ENCODE results near the gene RFTN1.
"Not testable (repeated sequence)": the region's sequence is repeated elsewhere in the genome, so short reads cannot be mapped to it uniquely, and the experiment has no call there.

The RFTN1 gene

GRCh38 chr3:16318176-16318575 lies 195.3 kb downstream of the RFTN1 start:
- no peak for DNase-seq

- no peak for DNase-seq
These were observed 195.9 kb downstream of the RFTN1 start for GRCh38 chr3:16317561-16317945.

- DNase-seq, result no peak
These were observed 196.5 kb downstream of the RFTN1 start for GRCh38 chr3:16316847-16317560.

GRCh38 chr3:16316396-16316795 lies 197.1 kb downstream of the RFTN1 start:
- no peak for DNase-seq

GRCh38 chr3:16315623-16316022 lies 197.9 kb downstream of the RFTN1 start:
- DNase-seq, result no peak

GRCh38 chr3:16313886-16314645 lies 199.4 kb downstream of the RFTN1 start:
- DNase-seq, result no peak

GRCh38 chr3:16311960-16312451 lies 201.5 kb downstream of the RFTN1 start:
- DNase-seq, result peak; percentile 78

- not testable (repeated sequence) for DNase-seq
These were observed 203.0 kb downstream of the RFTN1 start for GRCh38 chr3:16310486-16310885.

GRCh38 chr3:16309558-16309957 lies 203.9 kb downstream of the RFTN1 start:
- peak; percentile 71 for DNase-seq

GRCh38 chr3:16308727-16309126 lies 204.8 kb downstream of the RFTN1 start:
- no peak for DNase-seq

- DNase-seq, result no peak
These were observed 205.5 kb downstream of the RFTN1 start for GRCh38 chr3:16307832-16308531.

GRCh38 chr3:16305111-16305541 lies 208.4 kb downstream of the RFTN1 start:
- peak; percentile 62 for DNase-seq

- DNase-seq, result no peak
These were observed 209.2 kb downstream of the RFTN1 start for GRCh38 chr3:16304061-16305010.

- DNase-seq, result no peak
These were observed 210.4 kb downstream of the RFTN1 start for GRCh38 chr3:16303037-16303575.

GRCh38 chr3:16302082-16302631 lies 211.3 kb downstream of the RFTN1 start:
- DNase-seq, result no peak

GRCh38 chr3:16301507-16301906 lies 212.0 kb downstream of the RFTN1 start:
- no peak for DNase-seq

- peak; percentile 80 for DNase-seq
These were observed 212.6 kb downstream of the RFTN1 start for GRCh38 chr3:16300881-16301359.

- DNase-seq, result peak; percentile 8
These were observed 213.2 kb downstream of the RFTN1 start for GRCh38 chr3:16300307-16300706.

- peak; percentile 0 for DNase-seq
These were observed 213.8 kb downstream of the RFTN1 start for GRCh38 chr3:16299746-16300145.

- DNase-seq, result no peak
These were observed 214.6 kb downstream of the RFTN1 start for GRCh38 chr3:16298891-16299290.
